Measurements from ENCODE around the gene VWC2.
"Not testable (repeated sequence)": the region's sequence is repeated elsewhere in the genome, so short reads cannot be mapped to it uniquely, and the experiment has no call there.

VWC2 gene

DNA sequence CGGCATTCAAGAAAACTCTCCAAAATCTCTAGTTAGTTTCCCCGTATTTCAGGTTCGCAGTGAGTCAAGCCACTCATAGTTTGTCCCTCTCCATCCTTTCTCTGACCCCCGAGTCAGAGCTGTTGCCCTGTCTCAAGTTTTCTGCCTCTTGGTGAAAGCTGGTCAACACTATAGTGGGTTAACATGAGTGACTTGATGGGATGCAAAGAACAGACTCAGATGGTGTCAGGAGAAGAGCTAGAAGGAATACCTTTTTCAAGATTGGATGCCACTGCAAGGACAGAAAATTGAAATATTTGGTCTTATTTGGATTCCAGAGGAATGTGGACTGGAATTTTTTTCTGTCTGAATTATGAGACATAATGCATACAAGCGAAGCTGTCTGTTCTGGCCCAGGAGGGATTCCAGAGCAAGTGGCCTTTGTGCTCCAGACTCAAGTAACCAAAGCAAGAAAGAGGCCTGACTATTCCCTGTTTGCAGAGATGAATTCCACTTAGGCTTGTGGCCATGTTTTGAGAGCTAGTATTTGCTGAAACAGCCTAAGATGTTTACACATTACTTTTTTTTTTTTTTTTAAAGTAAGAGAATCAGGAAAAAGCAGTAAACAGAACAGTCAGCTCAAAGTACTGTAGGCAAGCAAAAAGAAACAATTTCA lies 67.4 kb downstream of the VWC2 start:
- peak; percentile 22 for DNase-seq (ENCODE audit: low read depth)
- H3K4me3 ChIP-seq (ENCODE audit: low read depth, low read length), result no peak overlapping the region
- no peak for TF ChIP-seq CTCF (IDR thresholded peaks at IDR 0.05; ENCODE audit: control insufficient read depth, extremely low read depth, insufficient read depth)

DNA sequence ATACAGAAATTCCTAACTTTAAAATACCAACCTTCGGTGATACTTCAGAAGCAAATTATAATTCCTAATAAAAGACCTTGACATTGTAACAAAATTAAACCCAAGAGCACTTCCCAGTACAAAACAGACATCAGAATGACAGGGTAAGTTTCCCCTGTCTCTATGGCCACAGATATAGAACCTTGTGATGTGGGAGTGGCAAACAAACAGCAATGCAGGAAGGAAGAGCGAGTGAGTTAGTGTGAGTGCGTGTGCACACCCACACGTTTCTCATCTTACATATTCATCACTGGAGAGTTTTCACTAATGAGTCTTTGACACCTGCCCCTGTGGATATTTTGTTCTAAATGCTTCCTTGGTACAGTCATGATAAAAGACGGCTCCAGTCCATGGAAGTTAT lies 72.2 kb downstream of the VWC2 start:
- H3K4me3 ChIP-seq (ENCODE audit: low read depth, low read length), result no peak overlapping the region
- no peak for DNase-seq (ENCODE audit: low read depth)
- no peak for TF ChIP-seq CTCF (IDR thresholded peaks at IDR 0.05; ENCODE audit: control insufficient read depth, extremely low read depth, insufficient read depth)

GRCh38 chr7:49848211-49848841 lies 74.9 kb downstream of the VWC2 start:
- no peak for TF ChIP-seq CTCF (IDR thresholded peaks at IDR 0.05; ENCODE audit: control insufficient read depth, extremely low read depth, insufficient read depth)
- H3K4me3 ChIP-seq (ENCODE audit: low read depth, low read length), result no peak overlapping the region
- DNase-seq (ENCODE audit: low read depth), result no peak

DNA sequence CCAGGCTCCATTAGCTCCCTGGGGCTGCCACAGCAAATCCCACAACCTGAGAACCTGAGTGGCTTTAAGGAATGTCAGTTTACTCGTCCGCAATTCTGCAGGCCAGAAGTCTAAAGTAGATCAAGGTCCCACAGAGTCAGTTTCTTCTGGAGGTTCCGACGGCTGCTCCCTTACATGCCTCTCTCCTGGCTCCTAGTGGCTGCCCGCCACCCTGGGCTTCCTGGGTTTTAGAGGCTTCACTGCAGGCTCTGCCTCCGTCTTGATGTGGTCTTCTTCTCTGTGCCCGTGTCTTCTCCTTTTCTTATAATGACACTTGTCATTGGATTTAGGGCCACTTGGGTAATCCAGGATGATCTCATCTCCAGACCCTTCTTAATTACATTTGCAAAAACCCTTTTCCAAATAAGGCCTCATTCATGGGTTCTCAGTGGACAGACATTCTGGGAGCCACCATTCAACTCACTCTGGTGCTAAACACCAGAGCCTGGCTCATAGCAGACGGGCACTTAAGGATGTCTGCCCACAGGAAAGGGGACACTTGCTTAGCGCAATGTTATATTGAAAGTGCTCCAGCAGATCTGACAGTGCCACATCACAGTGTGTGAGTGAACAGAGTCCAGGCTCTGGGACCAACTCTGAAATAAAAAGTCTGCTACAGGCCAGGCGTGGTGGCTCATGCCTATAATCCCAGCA lies 77.6 kb downstream of the VWC2 start:
- 0 out of 2 replicates have a peak, but pooled peaks have one; percentile 16 for TF ChIP-seq CTCF (IDR thresholded peaks at IDR 0.05; ENCODE audit: control insufficient read depth, extremely low read depth, insufficient read depth)
- DNase-seq (ENCODE audit: low read depth), result no peak
- H3K4me3 ChIP-seq (ENCODE audit: low read depth, low read length), result no peak overlapping the region

DNA sequence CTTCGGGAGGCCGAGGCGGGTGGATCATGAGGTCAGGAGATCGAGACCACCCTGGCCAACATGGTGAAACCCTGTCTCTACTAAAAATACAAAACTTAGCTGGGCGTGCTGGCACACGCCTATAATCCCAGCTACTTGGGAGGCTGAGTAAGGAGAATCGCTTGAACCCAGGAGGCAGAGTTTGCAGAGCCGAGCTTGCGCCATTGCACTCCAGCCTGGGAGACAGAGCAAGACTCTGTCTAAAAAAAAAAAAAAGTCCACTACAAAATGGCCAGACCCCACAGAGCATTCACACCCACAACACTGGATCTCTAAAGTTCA lies 78.1 kb downstream of the VWC2 start:
- not testable (repeated sequence) for H3K4me3 ChIP-seq (ENCODE audit: low read depth, low read length); DNase-seq (ENCODE audit: low read depth)

DNA sequence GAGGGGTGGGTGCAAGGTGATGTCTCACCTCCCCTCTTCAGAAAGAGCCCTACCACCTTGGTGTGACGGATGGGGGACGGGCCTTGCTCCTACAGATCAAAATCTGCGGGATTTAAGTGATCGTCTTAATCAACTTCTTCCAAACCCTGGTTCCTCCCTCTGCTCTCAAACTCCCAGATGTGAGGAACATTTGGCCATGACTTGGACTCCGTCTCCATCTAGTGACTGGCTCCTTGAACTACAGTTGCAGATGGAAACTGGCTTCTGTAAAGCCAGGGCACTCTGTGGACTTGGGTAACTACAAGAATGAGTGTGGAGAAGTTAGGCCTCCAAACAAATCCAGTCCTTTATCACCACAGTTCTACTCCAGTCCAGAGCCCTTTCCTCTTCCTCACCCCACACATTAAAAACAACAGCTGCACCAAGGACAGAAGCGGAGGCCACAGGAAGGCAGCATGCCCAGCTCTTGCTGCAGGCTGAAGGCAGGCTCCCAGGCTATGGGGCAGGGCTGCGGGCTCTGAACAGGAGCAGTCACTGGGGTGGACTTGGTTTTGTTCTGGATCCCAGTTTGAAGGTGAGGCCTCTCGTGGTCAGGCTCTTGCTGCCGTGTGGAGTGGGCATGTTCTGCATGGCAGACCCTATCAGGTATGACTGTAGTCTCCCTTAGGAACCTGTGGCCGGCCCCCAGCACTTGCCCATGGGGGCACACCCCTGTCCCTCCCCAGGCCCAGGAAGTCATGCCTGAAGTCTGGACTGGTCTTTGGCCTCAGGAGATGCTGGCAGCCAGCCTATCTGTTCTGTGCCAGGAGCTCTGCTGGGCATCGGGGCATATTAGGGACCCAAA lies 79.4 kb downstream of the VWC2 start:
- no peak overlapping the region for H3K4me3 ChIP-seq (ENCODE audit: low read depth, low read length)
- peak; percentile 99 for TF ChIP-seq CTCF (IDR thresholded peaks at IDR 0.05; ENCODE audit: control insufficient read depth, extremely low read depth, insufficient read depth)
- DNase-seq (ENCODE audit: low read depth), result peak; percentile 40

Data from LNCaP clone FGC (cell line).